Measurements from ENCODE around the gene GKN2.

GRCh38 chr2:68964282-68964681 lies 11.6 kb upstream of the GKN2 start:
- TF ChIP-seq CTCF (tag by site-specific recombination; IDR thresholded peaks at IDR 0.05) (no peak), ZNF747 (tag by site-specific recombination; IDR thresholded peaks at IDR 0.05) (no peak)
